Fibroblast of lung (primary cell): ENCODE results near the gene ZNF582. TPM values are rescaled to one million over a fixed set of nuclear protein-coding genes. Genes with fewer than 3 reads are reported as not detected.

ENCODE experiments used
- DNase-seq, 2 donors: peaks; one replicate each; pipeline versions ENCODE4 v3.0.0 to v3.0.0-alpha.2; 2010; ENCODE audit warnings: low read depth in 2 of 2
- H2AFZ ChIP-seq: 2 replicates; pipeline ENCODE4 v1.5.1; 2012; ENCODE audit warnings: low read length, control low read depth, inconsistent platforms
- H3K27ac ChIP-seq: 2 replicates; pipeline ENCODE4 v1.5.1; 2011; ENCODE audit warnings: low read length, control low read depth; ENCODE audit not compliant: insufficient read depth
- H3K27me3 ChIP-seq: 2 replicates; pipeline ENCODE4 v1.5.1; 2011; ENCODE audit warnings: mild to moderate bottlenecking, low read length; ENCODE audit not compliant: control insufficient read depth, insufficient read depth
- H3K36me3 ChIP-seq: 2 replicates; pipeline ENCODE4 v1.5.1; 2011; ENCODE audit warnings: low read length; ENCODE audit not compliant: control insufficient read depth, insufficient read depth
- H3K4me1 ChIP-seq: 2 replicates; pipeline ENCODE4 v1.5.1; 2011; ENCODE audit warnings: low read length; ENCODE audit not compliant: control insufficient read depth, insufficient read depth; ENCODE audit errors: extremely low read depth
- H3K4me2 ChIP-seq: 2 replicates; pipeline ENCODE4 v1.5.1; 2011; ENCODE audit warnings: low read length, control low read depth; ENCODE audit not compliant: insufficient read depth; ENCODE audit errors: extremely low read depth
- H3K4me3 ChIP-seq, 4 experiments: fragments of 200-600 bp in 1 of 4; sonication (generic) in 1 of 4; replicated peaks in 1 of 4; 2 replicates each; pipeline ENCODE4 v1.5.1; 2011 to 2016; ENCODE audit warnings: low read length in 4 of 4, low read depth in 3 of 4, mild to moderate bottlenecking in 3 of 4, control low read depth in 2 of 4, inconsistent platforms in 1 of 4, mixed read lengths in 1 of 4; ENCODE audit not compliant: insufficient read depth in 1 of 4; ENCODE audit errors: control extremely low read depth in 1 of 4
- H3K79me2 ChIP-seq: 2 replicates; pipeline ENCODE4 v1.5.1; 2012; ENCODE audit warnings: mild to moderate bottlenecking, low read length, inconsistent platforms; ENCODE audit not compliant: control insufficient read depth, insufficient read depth
- H3K9ac ChIP-seq: 2 replicates; pipeline ENCODE4 v1.5.1; 2011; ENCODE audit warnings: mild to moderate bottlenecking, low read length, control low read depth; ENCODE audit not compliant: insufficient read depth
- H3K9me3 ChIP-seq: 2 replicates; pipeline ENCODE4 v1.5.1; 2012; ENCODE audit warnings: low read depth, low read length; ENCODE audit not compliant: control insufficient read depth, insufficient read depth
- H4K20me1 ChIP-seq: 2 replicates; pipeline ENCODE4 v1.5.1; 2011; ENCODE audit warnings: low read length; ENCODE audit not compliant: control insufficient read depth, insufficient read depth; ENCODE audit errors: extremely low read depth
- EZH2 ChIP-seq: IDR thresholded peaks from 2 replicates; pipeline ENCODE4 v1.5.1; 2012; ENCODE audit warnings: low read length, control low read depth, mild to moderate bottlenecking; ENCODE audit errors: missing control alignments
- polyA plus RNA-seq, 2 donors: library from polyadenylated mRNA; depleted of rRNA in 1 of 2; stranded (reverse) in 1 of 2; unstranded in 1 of 2; fragments of >200 nt; gene quantifications; 2 replicates each; pipeline ENCODE4 v1.2.1, GENCODE V29; 2011 to 2012; ENCODE audit warnings: missing spikeins in 1 of 2
- total RNA-seq: library from RNA; depleted of rRNA; stranded (reverse); fragments of >200 nt; gene quantifications from 2 replicates; pipeline ENCODE4 v1.2.1, GENCODE V29; 2014
- TF ChIP-seq, protein P1 (sequence below), 2 donors: IDR thresholded peaks in 1 of 2; conservative IDR thresholded peaks in 1 of 2; 1 replicate in 1 of 2; 2 replicates in 1 of 2; pipeline ENCODE4 v1.5.1; 2011 to 2012; ENCODE audit warnings: low read length in 2 of 2, control low read depth in 1 of 2, inconsistent platforms in 1 of 2, low read depth in 1 of 2, mild to moderate bottlenecking in 1 of 2

ZNF582 gene
- total and polyA plus RNA-seq, 2 donors (not counting 1 experiment from before 2014, with no cell fraction given) = 2.9 to 4.8 TPM

DNA sequence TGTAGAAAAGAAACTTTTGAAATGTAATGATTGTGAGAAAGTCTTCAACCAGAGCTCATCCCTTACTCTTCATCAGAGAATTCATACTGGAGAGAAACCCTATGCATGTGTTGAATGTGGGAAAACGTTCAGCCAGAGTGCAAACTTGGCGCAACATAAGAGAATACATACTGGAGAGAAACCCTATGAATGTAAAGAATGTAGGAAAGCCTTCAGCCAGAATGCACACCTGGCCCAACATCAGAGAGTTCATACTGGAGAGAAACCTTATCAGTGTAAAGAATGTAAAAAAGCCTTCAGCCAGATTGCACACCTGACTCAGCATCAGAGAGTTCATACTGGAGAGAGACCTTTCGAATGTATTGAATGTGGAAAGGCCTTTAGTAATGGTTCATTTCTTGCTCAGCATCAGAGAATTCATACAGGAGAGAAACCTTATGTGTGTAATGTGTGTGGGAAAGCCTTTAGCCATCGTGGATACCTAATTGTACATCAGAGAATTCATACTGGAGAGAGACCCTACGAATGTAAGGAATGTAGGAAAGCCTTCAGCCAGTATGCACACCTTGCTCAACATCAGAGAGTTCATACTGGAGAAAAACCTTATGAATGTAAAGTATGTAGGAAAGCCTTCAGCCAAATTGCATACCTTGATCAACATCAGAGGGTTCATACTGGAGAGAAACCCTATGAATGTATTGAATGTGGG, 30.1 kb upstream of the ZNF582 start:
- Histone ChIP-seq H4K20me1 (no peaks in the 10 kb centered on the region), H3K4me1 (no peaks in the 10 kb centered on the region), H3K27me3 (no peaks in the 10 kb centered on the region), H3K4me3 (no peak overlapping the region), H2AFZ (no peak overlapping the region), H3K9ac (no peak overlapping the region), H3K36me3 (no peaks in the 10 kb centered on the region), H3K9me3 (peaks cover 11% of the 10 kb centered on the region), H3K79me2 (no peaks in the 10 kb centered on the region), H3K27ac (no peak overlapping the region), H3K4me2 (no peak overlapping the region)
- TF ChIP-seq, protein P1, sequence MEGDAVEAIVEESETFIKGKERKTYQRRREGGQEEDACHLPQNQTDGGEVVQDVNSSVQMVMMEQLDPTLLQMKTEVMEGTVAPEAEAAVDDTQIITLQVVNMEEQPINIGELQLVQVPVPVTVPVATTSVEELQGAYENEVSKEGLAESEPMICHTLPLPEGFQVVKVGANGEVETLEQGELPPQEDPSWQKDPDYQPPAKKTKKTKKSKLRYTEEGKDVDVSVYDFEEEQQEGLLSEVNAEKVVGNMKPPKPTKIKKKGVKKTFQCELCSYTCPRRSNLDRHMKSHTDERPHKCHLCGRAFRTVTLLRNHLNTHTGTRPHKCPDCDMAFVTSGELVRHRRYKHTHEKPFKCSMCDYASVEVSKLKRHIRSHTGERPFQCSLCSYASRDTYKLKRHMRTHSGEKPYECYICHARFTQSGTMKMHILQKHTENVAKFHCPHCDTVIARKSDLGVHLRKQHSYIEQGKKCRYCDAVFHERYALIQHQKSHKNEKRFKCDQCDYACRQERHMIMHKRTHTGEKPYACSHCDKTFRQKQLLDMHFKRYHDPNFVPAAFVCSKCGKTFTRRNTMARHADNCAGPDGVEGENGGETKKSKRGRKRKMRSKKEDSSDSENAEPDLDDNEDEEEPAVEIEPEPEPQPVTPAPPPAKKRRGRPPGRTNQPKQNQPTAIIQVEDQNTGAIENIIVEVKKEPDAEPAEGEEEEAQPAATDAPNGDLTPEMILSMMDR (conservative IDR thresholded peaks at IDR 0.05 in 1 of 2, IDR thresholded peaks at IDR 0.05 in 1 of 2; ENCODE audit: low read depth in 1 of 2, low read length in 2 of 2) = no peak
- no peak for TF ChIP-seq EZH2
- DNase-seq = peak; percentile 4 to 5

DNA sequence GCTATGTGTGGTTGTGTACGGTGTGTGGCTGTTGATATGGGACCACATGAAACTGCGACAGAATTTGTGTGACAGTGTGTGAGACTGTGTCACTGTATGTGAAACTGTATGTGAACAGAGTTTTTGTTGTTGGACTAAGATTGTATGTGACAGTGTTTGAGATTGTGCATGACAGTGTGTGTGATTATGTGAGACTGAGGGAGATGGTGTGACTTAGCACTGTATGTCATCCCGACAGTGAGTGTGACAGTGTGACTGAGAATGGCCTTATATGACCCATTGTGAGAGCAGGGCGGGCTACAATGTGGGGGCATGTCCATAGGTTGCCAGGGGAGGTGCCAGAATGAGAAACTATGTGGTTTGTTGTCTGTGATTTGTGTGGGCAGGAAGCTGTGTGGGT, 11.7 kb upstream of the ZNF582 start:
- Histone ChIP-seq H3K4me3 (peak overlapping the region; percentile 68 to 96 (median 94)), H3K4me1 (peaks cover 2% of the 10 kb centered on the region), H3K27ac (no peak overlapping the region), H3K79me2 (peaks cover 7% of the 10 kb centered on the region), H3K9ac (no peak overlapping the region), H3K36me3 (no peaks in the 10 kb centered on the region), H2AFZ (peak overlapping the region; percentile 100), H4K20me1 (no peaks in the 10 kb centered on the region), H3K4me2 (peak overlapping the region; percentile 88), H3K9me3 (peaks cover 2% of the 10 kb centered on the region), H3K27me3 (no peaks in the 10 kb centered on the region)
- TF ChIP-seq EZH2 = no peak
- TF ChIP-seq, protein P1 (conservative IDR thresholded peaks at IDR 0.05 in 1 of 2, IDR thresholded peaks at IDR 0.05 in 1 of 2; ENCODE audit: low read depth in 1 of 2, low read length in 2 of 2) = no peak
- peak in 1 of 2 donors; percentile 11 for DNase-seq

DNA sequence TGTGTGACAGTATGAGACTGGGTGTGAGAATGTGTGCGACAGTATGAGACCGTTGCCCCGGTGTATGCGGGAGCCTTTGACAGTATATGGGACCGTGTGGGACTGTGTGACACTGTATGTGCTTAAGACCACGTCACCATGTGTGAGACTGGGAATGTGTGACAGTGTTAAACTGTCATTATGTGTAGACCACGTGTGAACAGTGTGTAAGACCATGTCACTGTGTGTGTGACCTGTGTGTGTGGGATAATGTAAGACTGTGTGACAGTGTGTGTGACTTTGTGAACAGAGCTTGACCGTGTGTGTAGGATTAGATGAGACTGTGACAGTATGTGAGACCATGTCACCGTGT, 11.3 kb upstream of the ZNF582 start:
- Histone ChIP-seq H3K27me3 (no peaks in the 10 kb centered on the region), H3K9me3 (peaks cover 2% of the 10 kb centered on the region), H3K36me3 (no peaks in the 10 kb centered on the region), H3K4me2 (peak overlapping the region; percentile 88), H3K9ac (peak overlapping the region; percentile 87), H2AFZ (peak overlapping the region; percentile 100), H3K4me3 (peak overlapping the region; percentile 68 to 96 (median 94)), H3K27ac (peak overlapping the region; percentile 91), H3K4me1 (peaks cover 2% of the 10 kb centered on the region), H3K79me2 (peaks cover 7% of the 10 kb centered on the region), H4K20me1 (no peaks in the 10 kb centered on the region)
- no peak for DNase-seq
- no peak for TF ChIP-seq EZH2
- TF ChIP-seq, protein P1 (conservative IDR thresholded peaks at IDR 0.05 in 1 of 2, IDR thresholded peaks at IDR 0.05 in 1 of 2; ENCODE audit: low read depth in 1 of 2, low read length in 2 of 2) = no peak
